Smooth muscle cell (in vitro differentiated cells): ENCODE results near the gene PDE7B. TPM values are rescaled to one million over a fixed set of nuclear protein-coding genes. Genes with fewer than 3 reads are reported as not detected.

ENCODE experiments used
- DNase-seq: peaks from one replicate; lab custom pipeline; 2025; ENCODE audit not compliant: unreplicated experiment; lab: John Stamatoyannopoulos, UW
- H2AFZ ChIP-seq: fragments of 200-600 bp; sonication (generic); 2 replicates; pipeline ENCODE4 v1.6.0; 2016; ENCODE audit warnings: antibody characterized with exemption, low read depth, mild to moderate bottlenecking
- H3F3A ChIP-seq: fragments of 200-600 bp; sonication (generic); 2 replicates; pipeline ENCODE4 v1.6.0; 2017; ENCODE audit warnings: antibody characterized with exemption, low read depth
- H3K27ac ChIP-seq: fragments of 200-600 bp; sonication (generic); 2 replicates; pipeline ENCODE4 v1.5.1; 2016; ENCODE audit warnings: low read depth, mild to moderate bottlenecking
- H3K27me3 ChIP-seq: fragments of 200-600 bp; sonication (generic); 2 replicates; pipeline ENCODE4 v1.6.1; 2016; ENCODE audit warnings: low read depth, mild to moderate bottlenecking
- H3K36me3 ChIP-seq: fragments of 200-600 bp; sonication (generic); 2 replicates; pipeline ENCODE4 v1.5.1; 2016; ENCODE audit warnings: low read depth
- H3K4me1 ChIP-seq: fragments of 200-600 bp; sonication (generic); 2 replicates; pipeline ENCODE4 v1.5.1; 2016; ENCODE audit warnings: low read depth
- H3K4me2 ChIP-seq: fragments of 200-600 bp; sonication (generic); 2 replicates; pipeline ENCODE4 v1.6.0; 2016; ENCODE audit warnings: mild to moderate bottlenecking
- H3K4me3 ChIP-seq: fragments of 200-600 bp; sonication (generic); 2 replicates; pipeline ENCODE4 v1.5.1; 2016; ENCODE audit warnings: mild to moderate bottlenecking
- H3K79me2 ChIP-seq: fragments of 200-600 bp; sonication (generic); 2 replicates; pipeline ENCODE4 v1.6.0; 2016; ENCODE audit warnings: low read depth, mild to moderate bottlenecking
- H3K9ac ChIP-seq: fragments of 200-600 bp; sonication (generic); 2 replicates; pipeline ENCODE4 v1.6.0; 2016; ENCODE audit warnings: low read depth
- H3K9me3 ChIP-seq: fragments of 200-600 bp; sonication (generic); replicated peaks from 2 replicates; pipeline ENCODE4 v1.5.1; 2016; ENCODE audit warnings: low read depth
- H4K20me1 ChIP-seq: fragments of 200-600 bp; sonication (generic); 2 replicates; pipeline ENCODE4 v1.6.0; 2016; ENCODE audit warnings: low read depth
- WGBS: methylation state at CpG from one replicate; pipeline ENCODE4 v1.1.7; 2016; ENCODE audit warnings: low lambda C conversion rate; 5-methylcytosine and 5-hydroxymethylcytosine counted together
- polyA plus RNA-seq: library from polyadenylated mRNA; unstranded; fragments of >200 nt; fragmentation: Nextera tagmentation; extraction: Ambion mirVana; gene quantifications from 2 replicates; pipeline ENCODE4 v1.2.1, GENCODE V29; 2016
- total RNA-seq: library from RNA; depleted of rRNA; stranded (reverse); fragments of >200 nt; gene quantifications from 2 replicates; pipeline ENCODE4 v1.2.3, GENCODE V29; 2014
- TF ChIP-seq, protein P1 (sequence below): fragments of 200-600 bp; sonication (generic); IDR thresholded peaks from 2 replicates; pipeline ENCODE4 v1.5.1; 2017; ENCODE audit warnings: borderline replicate concordance, mild to moderate bottlenecking, antibody characterized with exemption; ENCODE audit not compliant: insufficient read depth, poor library complexity, severe bottlenecking

Gene PDE7B
- total and polyA plus RNA-seq, 2 experiments from 2014 or later, result 23.5 to 36.9 TPM

DNA sequence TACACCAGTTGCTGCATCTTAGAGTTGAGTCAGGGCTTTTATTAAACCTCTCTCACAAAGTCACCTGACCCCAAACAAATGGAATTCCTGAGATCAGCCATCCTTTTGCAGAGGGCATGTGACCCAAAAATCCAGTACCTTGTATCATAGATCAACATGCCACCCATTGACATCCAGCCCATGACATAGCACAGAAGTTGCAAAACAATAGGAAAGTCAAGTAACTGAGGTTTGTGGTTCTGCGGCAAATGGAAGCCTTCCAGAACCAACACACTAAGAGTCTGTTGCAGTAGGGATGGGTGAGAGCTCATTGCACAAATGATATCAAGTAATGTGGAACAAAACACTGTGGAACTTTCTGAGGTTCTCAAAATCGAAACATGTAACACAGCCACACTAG is 111.2 kb downstream of the PDE7B start:
- Histone ChIP-seq H4K20me1 (no peaks in the 10 kb centered on the region), H3F3A (no peaks in the 10 kb centered on the region), H3K4me2 (no peak overlapping the region), H3K4me1 (no peaks in the 10 kb centered on the region), H3K36me3 (no peaks in the 10 kb centered on the region), H2AFZ (no peak overlapping the region), H3K27me3 (no peaks in the 10 kb centered on the region), H3K9ac (no peak overlapping the region), H3K79me2 (no peaks in the 10 kb centered on the region), H3K27ac (no peak overlapping the region), H3K9me3 (no peaks in the 10 kb centered on the region), H3K4me3 (no peak overlapping the region)
- 93% methylated on average over 2 of the region's 2 CpGs for WGBS
- TF ChIP-seq, protein P1, sequence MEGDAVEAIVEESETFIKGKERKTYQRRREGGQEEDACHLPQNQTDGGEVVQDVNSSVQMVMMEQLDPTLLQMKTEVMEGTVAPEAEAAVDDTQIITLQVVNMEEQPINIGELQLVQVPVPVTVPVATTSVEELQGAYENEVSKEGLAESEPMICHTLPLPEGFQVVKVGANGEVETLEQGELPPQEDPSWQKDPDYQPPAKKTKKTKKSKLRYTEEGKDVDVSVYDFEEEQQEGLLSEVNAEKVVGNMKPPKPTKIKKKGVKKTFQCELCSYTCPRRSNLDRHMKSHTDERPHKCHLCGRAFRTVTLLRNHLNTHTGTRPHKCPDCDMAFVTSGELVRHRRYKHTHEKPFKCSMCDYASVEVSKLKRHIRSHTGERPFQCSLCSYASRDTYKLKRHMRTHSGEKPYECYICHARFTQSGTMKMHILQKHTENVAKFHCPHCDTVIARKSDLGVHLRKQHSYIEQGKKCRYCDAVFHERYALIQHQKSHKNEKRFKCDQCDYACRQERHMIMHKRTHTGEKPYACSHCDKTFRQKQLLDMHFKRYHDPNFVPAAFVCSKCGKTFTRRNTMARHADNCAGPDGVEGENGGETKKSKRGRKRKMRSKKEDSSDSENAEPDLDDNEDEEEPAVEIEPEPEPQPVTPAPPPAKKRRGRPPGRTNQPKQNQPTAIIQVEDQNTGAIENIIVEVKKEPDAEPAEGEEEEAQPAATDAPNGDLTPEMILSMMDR, result no peak
- no peak for DNase-seq

DNA sequence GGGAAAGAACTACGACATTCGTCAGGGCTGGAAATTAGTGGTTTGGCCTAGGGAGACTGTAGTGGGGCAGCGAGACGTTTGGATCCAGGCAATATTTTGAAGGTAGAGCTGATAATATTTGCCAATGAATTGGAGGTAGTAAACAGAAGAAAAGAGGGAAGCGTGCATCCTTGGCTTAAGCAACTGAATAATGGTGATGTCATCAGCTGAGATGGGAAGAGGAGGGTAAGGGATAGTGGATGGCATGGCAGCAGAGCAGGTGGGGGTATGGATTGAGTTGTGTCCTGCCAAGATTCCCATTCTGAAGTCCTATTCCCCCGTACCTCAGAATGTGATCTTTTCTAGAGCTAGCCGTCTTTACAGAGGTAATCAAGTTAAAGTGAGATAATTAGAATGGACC is 119.2 kb downstream of the PDE7B start:
- TF ChIP-seq, protein P1, result no peak
- Histone ChIP-seq H2AFZ (no peak overlapping the region), H3K36me3 (no peaks in the 10 kb centered on the region), H4K20me1 (no peaks in the 10 kb centered on the region), H3K4me1 (no peaks in the 10 kb centered on the region), H3K4me2 (no peak overlapping the region), H3K79me2 (no peaks in the 10 kb centered on the region), H3K9ac (no peak overlapping the region), H3K4me3 (no peak overlapping the region), H3K27ac (no peak overlapping the region), H3K9me3 (no peaks in the 10 kb centered on the region), H3F3A (no peaks in the 10 kb centered on the region), H3K27me3 (no peaks in the 10 kb centered on the region)
- DNase-seq, result no peak
- 85% methylated on average over 7 of the region's 7 CpGs for WGBS

DNA sequence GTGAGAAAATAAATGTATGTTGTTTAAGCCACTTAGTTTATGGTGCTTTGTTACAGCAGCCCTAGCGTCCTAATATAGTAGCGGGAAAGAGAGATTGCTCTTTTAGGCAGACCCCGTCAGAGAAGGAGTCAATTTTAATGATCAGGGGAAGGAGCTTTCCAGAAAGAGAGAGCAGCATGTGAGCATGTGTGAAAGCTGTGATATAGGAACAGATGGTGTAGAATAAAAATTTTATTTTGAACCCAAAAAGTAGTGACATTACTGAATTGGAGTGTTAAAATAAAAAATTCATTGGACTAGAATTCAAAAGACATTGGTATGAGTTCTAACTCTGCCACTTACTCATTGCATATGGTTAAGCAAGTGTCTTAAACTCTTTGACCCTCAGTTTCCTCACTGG is 119.8 kb downstream of the PDE7B start:
- H4K20me1 ChIP-seq, result no peaks in the 10 kb centered on the region
- WGBS, result 94% methylated on average over 3 of the region's 3 CpGs
- no peak overlapping the region for H3K27ac ChIP-seq
- no peaks in the 10 kb centered on the region for H3K4me1 ChIP-seq
- no peaks in the 10 kb centered on the region for H3K36me3 ChIP-seq
- TF ChIP-seq, protein P1, result no peak
- H2AFZ ChIP-seq, result no peak overlapping the region
- no peaks in the 10 kb centered on the region for H3K9me3 ChIP-seq
- H3K27me3 ChIP-seq, result no peaks in the 10 kb centered on the region
- H3F3A ChIP-seq, result no peaks in the 10 kb centered on the region
- no peak overlapping the region for H3K4me2 ChIP-seq
- H3K4me3 ChIP-seq, result no peak overlapping the region
- H3K79me2 ChIP-seq, result no peaks in the 10 kb centered on the region
- DNase-seq, result no peak
- H3K9ac ChIP-seq, result no peak overlapping the region

DNA sequence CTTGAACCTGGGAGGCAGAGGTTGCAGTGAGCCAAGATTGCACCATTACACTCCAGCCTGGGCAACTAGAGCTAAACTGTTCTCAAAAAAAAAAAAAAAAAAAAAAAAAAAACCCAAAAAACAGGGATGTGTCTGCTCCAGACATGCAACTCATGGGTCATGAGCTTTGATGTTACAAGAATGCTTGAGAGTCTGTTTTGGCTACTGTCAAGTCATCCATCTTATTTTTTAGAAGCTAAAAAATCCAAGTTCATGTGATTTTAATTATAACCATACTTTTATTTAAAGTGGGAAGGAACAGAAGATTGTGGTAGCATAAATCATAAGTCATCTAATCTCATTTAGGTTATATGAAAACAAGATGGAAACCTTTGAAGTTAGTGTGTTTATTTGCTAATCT is 120.6 kb downstream of the PDE7B start:
- DNase-seq, result no peak
- H3K27me3 ChIP-seq, result no peaks in the 10 kb centered on the region
- H3F3A ChIP-seq, result no peaks in the 10 kb centered on the region

More for the DNA sequence above, 120.6 kb downstream of the PDE7B start:
- H3K4me2 ChIP-seq, result no peak overlapping the region
- no peaks in the 10 kb centered on the region for H3K9me3 ChIP-seq
- no peak overlapping the region for H3K4me3 ChIP-seq
- no peaks in the 10 kb centered on the region for H3K4me1 ChIP-seq
- no peaks in the 10 kb centered on the region for H3K36me3 ChIP-seq
- no peaks in the 10 kb centered on the region for H3K79me2 ChIP-seq
- H2AFZ ChIP-seq, result no peak overlapping the region
- no peak overlapping the region for H3K9ac ChIP-seq
- H3K27ac ChIP-seq, result no peak overlapping the region
- TF ChIP-seq, protein P1, result no peak
- H4K20me1 ChIP-seq, result no peaks in the 10 kb centered on the region
